Fibroblast of mammary gland (primary cell): ENCODE measurements around the gene TARM1.
"Not testable (repeated sequence)": the region's sequence is repeated elsewhere in the genome, so short reads cannot be mapped to it uniquely, and the experiment has no call there.

Experiments
- DNase-seq: peaks from one replicate; pipeline ENCODE4 v3.0.0-alpha.2; 2010; ENCODE audit warnings: low read depth
- H3K4me3 ChIP-seq: 2 replicates; pipeline ENCODE4 v1.5.1; 2011; ENCODE audit warnings: low read depth, mild to moderate bottlenecking, low read length, moderate library complexity; ENCODE audit not compliant: control insufficient read depth
- CTCF ChIP-seq: conservative IDR thresholded peaks from 2 replicates; pipeline ENCODE4 v1.5.1; 2011; ENCODE audit warnings: low read depth, low read length, inconsistent platforms; ENCODE audit not compliant: control insufficient read depth, insufficient read depth

Gene TARM1

GRCh38 chr19:54100561-54100960 is 19.4 kb upstream of the TARM1 start, which contains the start of gene OSCAR:
Gene OSCAR, minus strand, starts transcription at chr19:54100803. Its CDS starts 11 bp downstream, at chr19:54100792.
- no peak for TF ChIP-seq CTCF
- H3K4me3 ChIP-seq: no peak within 1 kb of the TSS
- DNase-seq: no peak

- H3K4me3 ChIP-seq, DNase-seq: not testable (repeated sequence)
These were observed 18.7 kb upstream of the TARM1 start for GRCh38 chr19:54099903-54100255.

- no peak overlapping the region for H3K4me3 ChIP-seq
- DNase-seq: no peak
- no peak for TF ChIP-seq CTCF
These were observed 18.2 kb upstream of the TARM1 start for GRCh38 chr19:54099190-54099902.

GRCh38 chr19:54096617-54097106 is 15.5 kb upstream of the TARM1 start:
- DNase-seq: peak; percentile 57
- peak overlapping the region; percentile 26 for H3K4me3 ChIP-seq
- peak; percentile 57 for TF ChIP-seq CTCF

- DNase-seq: peak; percentile 28
- peak overlapping the region; percentile 19 for H3K4me3 ChIP-seq
These were observed 14.9 kb upstream of the TARM1 start for GRCh38 chr19:54095859-54096616.

GRCh38 chr19:54095136-54095858 is 14.1 kb upstream of the TARM1 start:
- no peak for TF ChIP-seq CTCF
- H3K4me3 ChIP-seq: no peak overlapping the region
- no peak for DNase-seq

- no peak for TF ChIP-seq CTCF
- no peak for DNase-seq
These were observed 13.3 kb upstream of the TARM1 start for GRCh38 chr19:54094426-54095000.

More at GRCh38 chr19:54094426-54095000, 13.3 kb upstream of the TARM1 start:
- H3K4me3 ChIP-seq: no peak overlapping the region
